HG03342 (cell line): Measurements from ENCODE around the gene MXD1.
"Not testable (repeated sequence)": the region's sequence is repeated elsewhere in the genome, so short reads cannot be mapped to it uniquely, and the experiment has no call there.

ENCODE experiments used
- ATAC-seq: cut with Tn5 transposase; IDR thresholded peaks from one replicate; pipeline ENCODE4 v1.9.1; 2021; ENCODE audit warnings: mild to moderate bottlenecking, moderate library complexity; ENCODE audit not compliant: unreplicated experiment

The MXD1 gene

DNA sequence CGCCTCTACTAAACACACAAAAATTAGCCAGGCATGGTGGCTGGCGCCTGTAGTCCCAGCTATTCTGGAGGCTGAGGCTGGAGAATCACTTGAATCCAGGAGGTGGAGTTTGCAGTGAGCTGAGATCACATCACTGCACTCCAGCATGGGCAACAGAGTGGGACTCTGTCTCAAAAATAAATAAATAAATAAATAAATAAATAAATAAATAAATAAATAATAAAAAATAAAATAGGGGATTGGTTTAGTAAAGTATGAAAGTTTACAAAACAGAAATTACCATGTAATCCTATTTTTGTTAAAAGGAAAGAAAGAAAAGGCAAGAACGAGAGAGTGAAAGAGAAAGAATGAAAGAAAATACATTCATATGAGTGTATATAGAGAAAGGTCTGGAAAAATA, 35.8 kb downstream of the MXD1 start:
- not testable (repeated sequence) for ATAC-seq

- ATAC-seq, result no peak
Measured at GRCh38 chr2:69952336-69953115, 37.6 kb downstream of the MXD1 start.

GRCh38 chr2:69954084-69954483, 39.2 kb downstream of the MXD1 start:
- ATAC-seq, result no peak

GRCh38 chr2:69955029-69955428, 40.1 kb downstream of the MXD1 start:
- ATAC-seq, result no peak

- no peak for ATAC-seq
Measured at GRCh38 chr2:69956475-69956979, 41.6 kb downstream of the MXD1 start.

GRCh38 chr2:69957965-69958364, 43.1 kb downstream of the MXD1 start:
- ATAC-seq, result no peak

GRCh38 chr2:69958480-69958879, 43.6 kb downstream of the MXD1 start:
- ATAC-seq, result no peak

DNA sequence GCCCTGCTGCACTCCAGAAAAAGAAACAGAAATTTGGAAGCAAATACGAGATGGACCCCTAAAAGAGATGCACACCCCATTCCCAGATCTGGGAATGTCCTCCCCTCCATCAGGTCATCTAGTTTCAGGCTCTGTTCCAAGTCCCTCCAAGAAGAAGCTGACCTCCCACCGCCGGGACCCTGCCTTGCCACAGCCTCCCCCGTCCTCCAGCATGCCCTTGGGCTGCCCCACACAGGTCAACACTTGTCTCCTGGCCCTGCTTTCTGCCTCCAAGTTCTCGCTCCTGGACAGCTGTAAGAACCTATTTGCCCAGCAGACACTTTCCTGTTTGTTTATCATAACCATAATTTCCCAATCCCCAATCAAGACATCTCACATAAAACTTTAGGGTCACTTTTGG, 44.5 kb downstream of the MXD1 start:
- ATAC-seq, result no peak

DNA sequence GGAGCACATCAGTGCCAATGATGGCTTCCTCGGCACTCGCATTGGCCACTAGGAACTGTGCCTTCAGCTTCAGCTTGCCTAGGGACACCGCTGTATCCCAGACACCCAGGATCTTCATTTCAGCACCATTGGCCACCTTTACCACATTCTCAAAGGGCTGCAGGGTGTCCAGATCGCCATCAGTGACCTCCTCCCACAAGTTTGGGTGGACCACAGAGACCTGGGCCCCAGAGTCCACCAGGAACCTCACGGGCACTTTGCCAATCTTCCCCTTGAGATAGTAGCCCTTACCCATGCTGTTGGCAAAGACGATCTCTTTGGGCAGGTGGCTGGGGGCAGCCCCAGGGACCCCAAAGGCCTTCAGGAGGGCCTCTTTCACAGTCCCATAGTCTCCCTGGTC, 45.9 kb downstream of the MXD1 start:
- no peak for ATAC-seq

DNA sequence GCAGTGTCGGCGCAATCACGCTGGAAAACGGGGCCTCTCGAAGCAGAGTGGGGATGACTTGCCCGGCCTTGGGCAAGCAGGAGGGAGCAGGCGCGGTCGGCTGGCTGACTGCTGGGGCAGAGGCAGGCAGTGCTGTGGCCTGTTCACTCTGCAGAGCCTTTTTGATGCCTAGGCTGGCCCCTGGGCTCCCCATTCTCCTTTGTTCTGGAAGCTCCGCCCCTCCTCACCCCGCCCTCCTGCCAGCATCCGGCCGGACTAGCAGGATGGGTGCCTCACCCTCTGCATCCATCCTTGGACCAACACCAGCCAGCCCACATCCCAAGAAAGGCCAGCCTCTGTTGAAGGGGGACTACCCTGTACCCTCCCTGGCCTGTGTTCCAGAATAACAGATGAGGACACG, 46.6 kb downstream of the MXD1 start, which contains the start of gene ASPRV1:
TSS of gene ASPRV1 (minus strand) at position 136 of the 400 bp plus-strand sequence. CDS start 195 bp downstream, outside the sequence.
- no peak for ATAC-seq

GRCh38 chr2:69962986-69963730, 48.2 kb downstream of the MXD1 start:
- no peak for ATAC-seq

DNA sequence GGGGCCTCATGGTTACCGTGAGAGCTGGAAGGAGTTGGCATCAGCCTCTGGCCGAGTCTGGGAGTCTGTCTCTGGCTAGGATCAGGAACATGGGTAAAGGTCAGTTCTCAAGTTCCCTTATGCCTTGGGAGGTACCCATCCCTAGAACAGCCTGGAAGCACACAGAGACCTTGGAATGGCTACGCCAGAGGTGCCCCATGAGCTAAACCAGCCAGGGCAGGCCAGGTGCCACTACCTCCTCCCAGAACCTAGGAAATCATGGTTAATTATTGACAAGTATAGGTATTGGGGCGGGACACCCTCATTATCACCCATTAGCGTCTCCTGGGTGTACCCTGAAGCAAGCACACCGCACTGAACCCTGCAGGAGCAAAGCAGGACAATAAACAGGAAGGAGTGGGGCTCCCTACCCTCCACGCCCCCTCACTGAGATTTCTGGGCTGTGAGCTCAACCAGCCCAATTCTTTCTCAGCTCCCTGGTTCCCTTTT, 49.5 kb downstream of the MXD1 start:
- no peak for ATAC-seq

GRCh38 chr2:69965756-69966445, 51.0 kb downstream of the MXD1 start:
- no peak for ATAC-seq

GRCh38 chr2:69966496-69966895, 51.6 kb downstream of the MXD1 start:
- ATAC-seq, result no peak

- ATAC-seq, result no peak
Measured at GRCh38 chr2:69968609-69969008, 53.7 kb downstream of the MXD1 start.

- no peak for ATAC-seq
Measured at GRCh38 chr2:69969126-69969983, 54.4 kb downstream of the MXD1 start.

DNA sequence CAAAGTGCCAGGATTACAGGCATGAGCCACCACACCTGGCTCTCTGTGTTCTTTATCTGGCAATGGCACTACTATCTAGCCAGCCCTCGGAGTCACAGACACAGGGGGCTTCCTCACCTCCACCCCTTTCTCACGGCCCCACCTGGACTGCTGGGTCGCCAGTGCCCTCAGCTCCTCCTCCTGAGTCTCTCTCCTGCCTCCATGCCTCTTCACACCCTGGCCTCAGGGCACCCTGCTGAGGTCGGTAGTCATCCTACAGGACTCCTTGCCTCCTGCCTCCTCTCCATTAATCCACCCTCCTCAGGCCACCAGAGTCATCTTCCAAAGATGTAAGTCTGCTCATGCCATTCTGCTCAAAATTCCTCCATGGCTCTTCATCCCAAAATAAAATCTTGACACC, 55.1 kb downstream of the MXD1 start:
- ATAC-seq, result no peak

- ATAC-seq, result no peak
Measured at GRCh38 chr2:69972822-69973221, 57.9 kb downstream of the MXD1 start.

DNA sequence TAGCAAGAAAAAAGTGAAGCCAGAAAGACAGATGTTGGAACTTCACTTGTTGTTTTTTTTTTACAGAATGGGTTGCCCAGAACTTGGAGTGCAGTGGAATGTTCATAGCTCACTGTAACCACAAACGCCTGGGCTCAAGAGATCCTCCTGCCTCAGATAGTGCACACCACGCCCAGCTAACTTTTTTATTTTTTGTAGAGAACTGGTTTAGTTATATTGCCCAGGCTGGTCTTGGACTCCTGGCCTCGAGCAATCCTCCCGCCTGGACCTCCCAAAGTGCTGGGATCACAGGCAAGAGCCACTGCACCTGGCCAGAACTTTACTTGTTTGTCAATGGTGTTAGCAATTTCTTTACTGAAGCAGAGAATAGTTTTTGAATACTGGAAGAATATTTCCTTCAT, 58.4 kb downstream of the MXD1 start:
- no peak for ATAC-seq

DNA sequence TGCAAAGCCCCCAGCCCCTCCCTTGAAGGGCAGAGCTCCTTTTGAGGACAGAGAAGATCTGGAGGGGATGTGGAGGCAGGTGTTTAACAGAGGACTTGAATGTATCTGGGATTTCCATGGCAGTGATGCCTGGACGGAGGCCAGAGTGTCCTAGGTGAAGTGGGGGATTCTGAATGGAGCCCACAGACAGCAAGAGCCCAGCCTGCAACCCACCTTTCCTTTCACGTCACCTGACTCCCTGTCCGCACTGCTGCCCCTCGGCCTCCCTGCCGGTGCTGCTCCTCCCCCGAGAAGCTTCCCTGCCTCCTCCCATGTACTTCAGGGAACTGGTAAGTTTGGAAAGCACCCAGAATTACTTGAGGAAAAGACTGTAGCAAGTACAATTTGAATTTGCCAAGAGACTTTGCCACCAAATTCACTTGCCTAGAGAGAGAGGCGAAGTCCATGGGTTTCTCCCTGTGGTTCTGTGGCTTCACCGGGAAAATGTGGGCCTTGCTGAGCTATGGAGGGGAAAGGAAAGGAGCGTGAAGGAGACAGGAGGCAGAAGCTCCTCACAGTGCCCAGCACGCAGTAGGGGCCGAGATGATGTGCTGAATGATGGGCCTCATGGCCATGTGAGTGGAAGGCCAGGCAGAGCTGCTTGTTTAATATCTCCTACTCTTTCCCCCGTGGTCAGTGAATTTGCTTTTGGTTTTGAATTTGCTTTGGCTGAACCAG, 60.4 kb downstream of the MXD1 start:
- ATAC-seq, result no peak
